K562 (cell line): ENCODE measurements around the gene ITGB5. TPM values are rescaled to one million over a fixed set of nuclear protein-coding genes. Genes with fewer than 3 reads are reported as not detected.

Experiments
- ATAC-seq: fragments of 200-7000 bp; cut with Tn5 transposase; 3 replicates; pipeline ENCODE4 v1.9.1; 2020; ENCODE audit warnings: moderate library complexity
- BruUV-seq: library from RNA; stranded (reverse); fragments of 400-500 nt; replicated peaks from 2 replicates; lab custom pipeline; 2021; lab: Mats Ljungman, UMichigan
- CTCF ChIA-PET: fragments of 300-600 bp; formaldehyde crosslinking; extraction: SDS; loops from one replicate; lab custom pipeline; 2021; ENCODE audit warnings: low intra/inter-chr PET ratio; lab: Yijun Ruan, JAX
- POLR2A ChIA-PET: fragments of 300-600, 350-650 bp; sonication (Branson Sonifier 250); formaldehyde crosslinking; extraction: SDS; loops from one replicate; lab custom pipeline; 2021; ENCODE audit warnings: antibody characterized with exemption, inconsistent platforms; lab: Yijun Ruan, JAX
- DNase-seq, 4 experiments: peaks; one replicate each; pipeline versions ENCODE4 v3.0.0 to v3.0.0-alpha.2; 2011 to 2018; ENCODE audit warnings: low spot score in 3 of 4, mixed read lengths in 3 of 4; ENCODE audit errors: extremely low read depth in 1 of 4
- FAIRE-seq: peaks from 2 replicates; lab custom pipeline; 2011; peaks lifted over from hg19 to GRCh38; lab: Jason Lieb, UNC
- H2AFZ ChIP-seq: 2 replicates; pipeline ENCODE4 v1.6.0; 2011; ENCODE audit warnings: low read depth, low read length, control low read depth, inconsistent platforms
- H3K27ac ChIP-seq: fragments of 200-600 bp; 3 replicates; pipeline ENCODE4 v1.8.0; 2011; ENCODE audit warnings: low read depth, mild to moderate bottlenecking, control low read depth, inconsistent platforms, low read length, moderate library complexity, mixed read lengths; ENCODE audit errors: extremely low read depth
- H3K27me3 ChIP-seq, 2 experiments: fragments of 300-600 bp in 1 of 2; 2 replicates in 1 of 2; 3 replicates in 1 of 2; pipeline versions ENCODE4 v1.6.0 to v1.8.0; 2011; ENCODE audit warnings: inconsistent platforms in 2 of 2, low read length in 2 of 2, mild to moderate bottlenecking in 1 of 2, mixed read lengths in 1 of 2, moderate library complexity in 1 of 2; ENCODE audit not compliant: control insufficient read depth in 2 of 2, insufficient read depth in 2 of 2
- H3K36me3 ChIP-seq: fragments of 300-600 bp; 3 replicates; pipeline ENCODE4 v1.8.0; 2011; ENCODE audit warnings: mild to moderate bottlenecking, low read length, inconsistent platforms; ENCODE audit not compliant: control insufficient read depth, insufficient read depth
- H3K4me1 ChIP-seq, 2 experiments: fragments of 200-600 bp in 1 of 2; replicated peaks in 1 of 2; 2 replicates in 1 of 2; 3 replicates in 1 of 2; pipeline versions ENCODE4 v1.5.1 to v1.8.0; 2011; ENCODE audit warnings: inconsistent platforms in 2 of 2, low read length in 2 of 2, mild to moderate bottlenecking in 1 of 2, mixed read lengths in 1 of 2, moderate library complexity in 1 of 2; ENCODE audit not compliant: control insufficient read depth in 2 of 2, insufficient read depth in 2 of 2
- H3K4me2 ChIP-seq: 2 replicates; pipeline ENCODE4 v1.6.1; 2011; ENCODE audit warnings: low read length, control low read depth, inconsistent platforms, mixed read lengths; ENCODE audit not compliant: insufficient read depth
- H3K4me3 ChIP-seq: fragments of 200-600 bp; sonication (generic), shearing (Covaris generic); 2 replicates; pipeline ENCODE4 v1.5.1; 2016; ENCODE audit warnings: control low read depth, inconsistent platforms
- H3K79me2 ChIP-seq: fragments of 200-600 bp; 3 replicates; pipeline ENCODE4 v1.8.0; 2011; ENCODE audit warnings: low read length, inconsistent platforms; ENCODE audit not compliant: control insufficient read depth, insufficient read depth
- H3K9ac ChIP-seq, 2 experiments: 2 replicates each; pipeline versions ENCODE4 v1.6.0 to v1.6.1; 2011; ENCODE audit warnings: low read depth in 2 of 2, low read length in 2 of 2, control low read depth in 1 of 2, inconsistent platforms in 1 of 2, mild to moderate bottlenecking in 1 of 2, mixed read lengths in 1 of 2; ENCODE audit not compliant: insufficient read depth in 1 of 2
- H3K9me1 ChIP-seq: one replicate; pipeline ENCODE4 v1.6.0; 2011; ENCODE audit warnings: inconsistent platforms, mild to moderate bottlenecking, low read length, moderate library complexity; ENCODE audit not compliant: control insufficient read depth, insufficient read depth
- H3K9me3 ChIP-seq: replicated peaks from 2 replicates; pipeline ENCODE4 v1.5.1; 2011; ENCODE audit warnings: low read depth, low read length, inconsistent platforms; ENCODE audit not compliant: control insufficient read depth, insufficient read depth
- H4K20me1 ChIP-seq: replicated peaks from 2 replicates; pipeline ENCODE4 v1.6.1; 2011; ENCODE audit warnings: low read length, inconsistent platforms, mixed read lengths; ENCODE audit not compliant: control insufficient read depth, insufficient read depth
- AFF1 ChIP-seq, 2 experiments: fragments of 450-650 bp; IDR thresholded peaks; 2 replicates each; pipeline ENCODE4 v1.6.1; 2018; ENCODE audit warnings: mild to moderate bottlenecking in 2 of 2, low read depth in 1 of 2; ENCODE audit not compliant: partially characterized antibody in 2 of 2
- CBFA2T3 ChIP-seq: fragments of 450-650 bp; IDR thresholded peaks from 2 replicates; pipeline ENCODE4 v1.6.1; 2017
- DACH1 ChIP-seq: fragments of 450-650 bp; IDR thresholded peaks from 2 replicates; pipeline ENCODE4 v1.6.1; 2018; ENCODE audit not compliant: partially characterized antibody
- GABPA ChIP-seq: fragments of 200-800 bp; sonication (Bioruptor generic); conservative IDR thresholded peaks from 2 replicates; pipeline ENCODE4 v1.6.1; 2016; ENCODE audit warnings: low read depth, missing genetic modification characterization, missing compliant biosample characterization
- NR0B1 ChIP-seq: fragments of 450-650 bp; IDR thresholded peaks from one replicate; pipeline ENCODE4 v1.6.1; 2018; ENCODE audit warnings: mild to moderate bottlenecking, moderate library complexity; ENCODE audit not compliant: partially characterized antibody
- TBP ChIP-seq: optimal IDR thresholded peaks from 2 replicates; pipeline ENCODE3; 2011; ENCODE audit warnings: low read depth, low read length, improper control_type of control experiment
- TEAD4 ChIP-seq, 2 experiments: sonication (generic) in 1 of 2; formaldehyde crosslinking in 1 of 2; IDR thresholded peaks; 2 replicates each; pipeline versions ENCODE4 v1.6.1 to v1.8.0; 2012 to 2022; ENCODE audit warnings: borderline replicate concordance in 1 of 2, inconsistent platforms in 1 of 2, low read length in 1 of 2, mild to moderate bottlenecking in 1 of 2, missing genetic modification reagents in 1 of 2
- ZNF318 ChIP-seq, 2 experiments: fragments of 450-650 bp; IDR thresholded peaks; 2 replicates each; pipeline ENCODE4 v1.6.1; 2016; ENCODE audit warnings: mild to moderate bottlenecking in 2 of 2, borderline replicate concordance in 1 of 2, low read depth in 1 of 2, moderate library complexity in 1 of 2
- WGBS: fragments of 100-300 bp; shearing (Covaris generic); methylation state at CpG from one replicate; pipeline ENCODE4 v1.1.6; 2016; ENCODE audit warnings: low coverage, mixed read lengths; ENCODE audit not compliant: insufficient coverage; ENCODE audit errors: missing lambda C conversion rate; 5-methylcytosine and 5-hydroxymethylcytosine counted together
- in situ Hi-C: fragments of 300-500 bp; cut with MboI; formaldehyde crosslinking; loops from 4 replicates; pipeline ENCODE4 v1.15.0; 2018; ENCODE audit warnings: inconsistent platforms, mixed read lengths
- intact Hi-C: fragments of 100-400 bp; cut with micrococcal nuclease; formaldehyde crosslinking; loops from 2 replicates; pipeline ENCODE4 v1.14.2; 2022
- polyA plus RNA-seq, 8 experiments: library from polyadenylated mRNA; depleted of rRNA in 4 of 8; stranded (reverse) in 5 of 8; unstranded in 3 of 8; fragments of >200 nt; fragmentation: Nextera tagmentation in 2 of 8; fragmentation: Illumina TruSeq in 1 of 8; extraction: Ambion mirVana in 2 of 8; extraction: Trizol in 1 of 8; gene quantifications; 2 replicates each; pipeline versions ENCODE4 v1.2.1 to v1.2.3, GENCODE V29; 2011 to 2014; ENCODE audit warnings: inconsistent platforms in 1 of 8, missing spikeins in 1 of 8
- total RNA-seq, 7 experiments: library from RNA; depleted of rRNA in 6 of 7; stranded (reverse); fragments of >200 nt in 6 of 7; fragmentation: Illumina TruSeq in 2 of 7; extraction: Trizol in 2 of 7; gene quantifications; 2 replicates each; pipeline versions ENCODE4 v1.2.1 to v1.2.3, GENCODE V29; 2011 to 2021; ENCODE audit warnings: low replicate concordance in 1 of 7

ITGB5 gene
- total and polyA plus RNA-seq, 9 of the 15 experiments (the other 6 are each of a cell fraction or from before 2014, with no cell fraction given): 1.7 to 46.8 (median 9.9) TPM

DNA sequence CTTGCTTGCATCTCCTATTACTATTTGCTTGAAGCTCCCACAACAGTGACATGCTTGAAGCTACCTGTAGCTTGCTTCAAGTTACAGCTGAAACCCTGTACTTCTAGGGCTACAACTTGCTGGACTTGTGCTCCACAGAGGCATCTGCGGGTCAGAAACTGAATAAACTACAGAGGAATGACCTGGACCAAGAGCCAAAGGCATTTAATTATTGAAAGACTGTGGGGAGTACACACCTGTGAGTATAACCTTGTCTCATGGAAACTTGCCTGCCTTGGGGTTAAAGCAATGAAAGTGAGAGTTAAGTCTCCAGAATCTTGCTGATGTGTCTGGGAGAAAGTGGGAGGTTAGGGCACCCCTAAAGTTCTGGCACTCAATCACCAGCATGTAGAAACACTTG, 87.1 kb downstream of the ITGB5 start:
- WGBS: 31% methylated on average over 1 of the region's 1 CpG
- no peak for FAIRE-seq
- no peaks in the 10 kb centered on the region for H3K36me3 ChIP-seq
- no peak for TF ChIP-seq AFF1 (IDR thresholded peaks at IDR 0.05; ENCODE audit: low read depth in 1 of 2, partially characterized antibody in 2 of 2)
- TF ChIP-seq DACH1: no peak
- no peak for TF ChIP-seq NR0B1
- TF ChIP-seq CBFA2T3: no peak
- TF ChIP-seq GABPA (tag): no peak
- no peak for TF ChIP-seq ZNF318 (IDR thresholded peaks at IDR 0.05; ENCODE audit: borderline replicate concordance in 1 of 2, low read depth in 1 of 2)
- TF ChIP-seq TBP: no peak
- TF ChIP-seq TEAD4 (IDR thresholded peaks at IDR 0.05; ENCODE audit: low read length): no peak
- no peak for TF ChIP-seq TEAD4 (CRISPR knock-in tag; IDR thresholded peaks at IDR 0.05; ENCODE audit: borderline replicate concordance)

More for the DNA sequence above, 87.1 kb downstream of the ITGB5 start:
- H3K9me1 ChIP-seq: no peaks in the 10 kb centered on the region
- no peaks in the 10 kb centered on the region for H3K9me3 ChIP-seq
- H3K79me2 ChIP-seq: no peaks in the 10 kb centered on the region
- peak overlapping the region in 1 of 2 experiments; percentile 65; a peak in 1 of 4 replicates for H3K9ac ChIP-seq
- in situ Hi-C loops (no loop called here), intact Hi-C loops (no loop called here)
- no TSS peak for BruUV-seq
- H3K4me3 ChIP-seq: no peak overlapping the region
- no peak overlapping the region for H3K4me2 ChIP-seq
- DNase-seq: no peak
- no peak overlapping the region for H2AFZ ChIP-seq
- peaks cover 0 to 7% of the 10 kb centered on the region in 2 experiments; a peak in 3 of 5 replicates for H3K4me1 ChIP-seq
- POLR2A ChIA-PET: interaction anchor here (0.6 kb wide), 1 partner anchor 1129 kb away, joined by 3 read pairs; no protein-coding TSS in a partner anchor
- H4K20me1 ChIP-seq: no peaks in the 10 kb centered on the region
- no peaks in the 10 kb centered on the region for H3K27me3 ChIP-seq
- H3K27ac ChIP-seq: no peak overlapping the region
- no peak for ATAC-seq
- CTCF ChIA-PET: no interaction called here
